GM19328 (cell line): ENCODE measurements around the gene WNT7B.

ENCODE experiments used
- ATAC-seq: cut with Tn5 transposase; IDR thresholded peaks from one replicate; pipeline ENCODE4 v1.9.1; 2021; ENCODE audit warnings: mild to moderate bottlenecking, moderate library complexity; ENCODE audit not compliant: unreplicated experiment

WNT7B gene

GRCh38 chr22:45914309-45914708 is 62.7 kb downstream of the WNT7B start:
- no peak for ATAC-seq

- no peak for ATAC-seq
Measured at GRCh38 chr22:45912910-45913309, 64.1 kb downstream of the WNT7B start.

GRCh38 chr22:45911601-45912271 is 65.2 kb downstream of the WNT7B start:
- no peak for ATAC-seq

GRCh38 chr22:45910928-45911467 is 66.0 kb downstream of the WNT7B start:
- no peak for ATAC-seq

- no peak for ATAC-seq
Measured at GRCh38 chr22:45908961-45909360, 68.0 kb downstream of the WNT7B start.

GRCh38 chr22:45907996-45908395 is 69.0 kb downstream of the WNT7B start:
- ATAC-seq: no peak

- no peak for ATAC-seq
Measured at GRCh38 chr22:45907378-45907777, 69.6 kb downstream of the WNT7B start.

GRCh38 chr22:45906946-45907345 is 70.0 kb downstream of the WNT7B start:
- no peak for ATAC-seq

- ATAC-seq: no peak
Measured at GRCh38 chr22:45905924-45906865, 70.8 kb downstream of the WNT7B start.

GRCh38 chr22:45905326-45905923 is 71.5 kb downstream of the WNT7B start:
- ATAC-seq: no peak

GRCh38 chr22:45904236-45904635 is 72.7 kb downstream of the WNT7B start:
- ATAC-seq: no peak

- no peak for ATAC-seq
Measured at GRCh38 chr22:45903355-45904135, 73.4 kb downstream of the WNT7B start.

GRCh38 chr22:45897736-45898135 is 79.2 kb downstream of the WNT7B start:
- no peak for ATAC-seq

- no peak for ATAC-seq
Measured at GRCh38 chr22:45896964-45897538, 79.9 kb downstream of the WNT7B start.

- no peak for ATAC-seq
Measured at GRCh38 chr22:45896153-45896951, 80.6 kb downstream of the WNT7B start.

- no peak for ATAC-seq
Measured at GRCh38 chr22:45895436-45896152, 81.4 kb downstream of the WNT7B start.

- ATAC-seq: no peak
Measured at GRCh38 chr22:45893516-45893915, 83.4 kb downstream of the WNT7B start.

GRCh38 chr22:45892681-45893461 is 84.1 kb downstream of the WNT7B start:
- no peak for ATAC-seq
